HG03439 (cell line): Measurements from ENCODE around the gene DLL4.

Experiments
- ATAC-seq: cut with Tn5 transposase; IDR thresholded peaks from one replicate; pipeline ENCODE4 v1.9.1; 2021; ENCODE audit warnings: mild to moderate bottlenecking, moderate library complexity; ENCODE audit not compliant: unreplicated experiment

Gene DLL4

GRCh38 chr15:40925863-40926658, 3.1 kb upstream of the DLL4 start:
- no peak for ATAC-seq

- no peak for ATAC-seq
Measured at GRCh38 chr15:40926659-40927494, 2.3 kb upstream of the DLL4 start.

- ATAC-seq: no peak
Measured at GRCh38 chr15:40927495-40927872, 1.7 kb upstream of the DLL4 start.

GRCh38 chr15:40927873-40928806, 1.0 kb upstream of the DLL4 start:
- ATAC-seq: no peak

GRCh38 chr15:40929660-40930429, 705 bp downstream of the DLL4 start:
- ATAC-seq: no peak

GRCh38 chr15:40930430-40931299, 1.5 kb downstream of the DLL4 start:
- ATAC-seq: no peak

- no peak for ATAC-seq
Measured at GRCh38 chr15:40931300-40932142, 2.4 kb downstream of the DLL4 start.

GRCh38 chr15:40932156-40932555, 3.0 kb downstream of the DLL4 start:
- no peak for ATAC-seq

GRCh38 chr15:40932649-40933516, 3.7 kb downstream of the DLL4 start:
- no peak for ATAC-seq

GRCh38 chr15:40933517-40933902, 4.4 kb downstream of the DLL4 start:
- ATAC-seq: no peak

GRCh38 chr15:40934457-40934856, 5.3 kb downstream of the DLL4 start:
- no peak for ATAC-seq

- ATAC-seq: no peak
Measured at GRCh38 chr15:40936234-40936708, 7.1 kb downstream of the DLL4 start.

GRCh38 chr15:40936709-40937666, 7.8 kb downstream of the DLL4 start:
- ATAC-seq: no peak

GRCh38 chr15:40937762-40938535, 8.8 kb downstream of the DLL4 start:
- ATAC-seq: no peak

- no peak for ATAC-seq
Measured at GRCh38 chr15:40938536-40938870, 9.4 kb downstream of the DLL4 start.
